Naive B cell (primary cell): ENCODE results near the gene ZNF521. TPM values are rescaled to one million over a fixed set of nuclear protein-coding genes. Genes with fewer than 3 reads are reported as not detected.

Experiments
- ATAC-seq, 2 donors: fragments of 150-1000 bp; cut with Tn5 transposase; 2 replicates each; pipeline ENCODE4 v1.10.0; 2021; ENCODE audit warnings: low read depth in 2 of 2, mild to moderate bottlenecking in 2 of 2, moderate library complexity in 2 of 2
- DNase-seq: peaks from one replicate; pipeline ENCODE4 v3.0.0; 2022
- H3K27ac Mint-ChIP-seq, 6 donors: one replicate each; pipeline ENCODE4 v1.8.0; 2020 to 2022; ENCODE audit warnings: mild to moderate bottlenecking in 6 of 6, mixed read lengths in 6 of 6, moderate library complexity in 5 of 6, inconsistent platforms in 2 of 6
- H3K27me3 Mint-ChIP-seq, 3 donors: one replicate each; pipeline ENCODE4 v1.8.0; 2021 to 2022; ENCODE audit warnings: mixed read lengths in 3 of 3, mild to moderate bottlenecking in 1 of 3
- H3K36me3 Mint-ChIP-seq, 2 donors: one replicate each; pipeline ENCODE4 v1.8.0; 2020 to 2022; ENCODE audit warnings: mixed read lengths in 2 of 2, inconsistent platforms in 1 of 2, mild to moderate bottlenecking in 1 of 2
- H3K4me1 Mint-ChIP-seq, 3 donors: one replicate each; pipeline ENCODE4 v1.8.0; 2020 to 2022; ENCODE audit warnings: mixed read lengths in 3 of 3, inconsistent platforms in 1 of 3, mild to moderate bottlenecking in 1 of 3, moderate library complexity in 1 of 3
- H3K4me3 Mint-ChIP-seq, 8 donors: one replicate each; pipeline ENCODE4 v1.8.0; 2020 to 2022; ENCODE audit warnings: mild to moderate bottlenecking in 8 of 8, mixed read lengths in 8 of 8, moderate library complexity in 8 of 8, inconsistent platforms in 2 of 8
- H3K9me3 Mint-ChIP-seq, 7 donors: one replicate each; pipeline ENCODE4 v1.8.0; 2020 to 2022; ENCODE audit warnings: mixed read lengths in 7 of 7, mild to moderate bottlenecking in 5 of 7, inconsistent platforms in 2 of 7, moderate library complexity in 1 of 7
- polyA plus RNA-seq, 6 donors: library from polyadenylated mRNA; unstranded; fragments of 300-500 nt; fragmentation: Illumina TruSeq; gene quantifications; one replicate each; pipeline ENCODE4 v1.2.3, GENCODE V29; 2021; ENCODE audit warnings: low read depth in 6 of 6

The ZNF521 gene
- polyA plus RNA-seq, 6 donors from 2014 or later = 0.07 to 0.24 (median 0.11) TPM; not detected in 3

DNA sequence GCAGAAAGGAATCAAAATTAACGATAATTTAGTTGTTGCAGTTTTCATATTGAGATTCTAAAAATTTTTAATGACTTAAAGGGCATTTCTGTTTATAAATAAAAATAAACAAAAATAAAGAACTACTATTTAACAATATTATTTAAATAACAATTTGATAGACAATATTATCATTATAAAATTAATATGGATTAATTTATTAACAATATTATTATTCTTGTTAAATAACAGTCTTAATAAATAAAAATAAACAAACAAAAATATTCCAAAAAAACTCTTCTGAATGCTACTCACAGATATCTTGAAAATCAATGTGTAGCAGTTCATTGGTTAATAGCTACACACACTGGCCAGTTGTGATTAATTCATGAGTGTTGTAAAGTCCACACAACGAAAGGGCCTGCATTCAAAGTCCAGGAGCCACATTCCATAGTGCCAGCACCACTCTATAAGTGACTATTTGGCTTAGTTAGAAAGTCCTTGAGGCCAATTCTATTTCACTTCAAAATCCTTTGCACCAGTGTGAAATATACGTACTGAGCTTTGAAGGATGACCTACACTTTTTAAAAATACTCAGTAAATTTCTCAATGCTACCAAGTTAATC, 117.1 kb downstream of the ZNF521 start:
- H3K4me1 Mint-ChIP-seq = peaks cover 0 to 11% (median 0%) of the 10 kb centered on the region in 3 donors
- H3K27ac Mint-ChIP-seq = no peak overlapping the region
- H3K27me3 Mint-ChIP-seq = peaks cover 0 to 5% (median 4%) of the 10 kb centered on the region in 3 donors
- no peak for DNase-seq
- H3K9me3 Mint-ChIP-seq = no peaks in the 10 kb centered on the region
- no peaks in the 10 kb centered on the region for H3K36me3 Mint-ChIP-seq
- no peak for ATAC-seq
- no peak overlapping the region for H3K4me3 Mint-ChIP-seq

- Mint-ChIP-seq H3K4me1 (peaks cover 0 to 11% (median 0%) of the 10 kb centered on the region in 3 donors), H3K9me3 (no peaks in the 10 kb centered on the region), H3K27me3 (peaks cover 0 to 6% (median 5%) of the 10 kb centered on the region in 3 donors), H3K36me3 (no peaks in the 10 kb centered on the region), H3K4me3 (no peak overlapping the region), H3K27ac (no peak overlapping the region)
- no peak for ATAC-seq
- no peak for DNase-seq
Observed at GRCh38 chr18:25234322-25234639, 117.7 kb downstream of the ZNF521 start.

- no peak for DNase-seq
- Mint-ChIP-seq H3K27ac (peak overlapping the region in 1 of 6 donors; percentile 12), H3K36me3 (no peaks in the 10 kb centered on the region), H3K27me3 (peaks cover 0 to 9% (median 5%) of the 10 kb centered on the region in 3 donors), H3K4me1 (peaks cover 0 to 11% (median 0%) of the 10 kb centered on the region in 3 donors), H3K4me3 (no peak overlapping the region), H3K9me3 (no peaks in the 10 kb centered on the region)
- no peak for ATAC-seq
Observed at GRCh38 chr18:25233528-25234321, 118.2 kb downstream of the ZNF521 start.

GRCh38 chr18:25231327-25231691, 120.7 kb downstream of the ZNF521 start:
- peaks cover 0 to 11% (median 0%) of the 10 kb centered on the region in 3 donors for H3K4me1 Mint-ChIP-seq
- no peak overlapping the region for H3K4me3 Mint-ChIP-seq
- H3K27me3 Mint-ChIP-seq = peaks cover 5 to 9% (median 5%) of the 10 kb centered on the region in 3 donors
- H3K9me3 Mint-ChIP-seq = no peaks in the 10 kb centered on the region
- H3K27ac Mint-ChIP-seq = peak overlapping the region in 1 of 6 donors; percentile 8
- no peaks in the 10 kb centered on the region for H3K36me3 Mint-ChIP-seq
- DNase-seq = no peak
- no peak for ATAC-seq

- Mint-ChIP-seq H3K27ac (peak overlapping the region in 1 of 6 donors; percentile 8), H3K27me3 (peaks cover 5 to 11% (median 5%) of the 10 kb centered on the region in 3 donors), H3K36me3 (no peaks in the 10 kb centered on the region), H3K4me3 (no peak overlapping the region), H3K4me1 (peaks cover 0 to 11% (median 0%) of the 10 kb centered on the region in 3 donors), H3K9me3 (no peaks in the 10 kb centered on the region)
- no peak for DNase-seq
- no peak for ATAC-seq
Observed at GRCh38 chr18:25230658-25231326, 121.2 kb downstream of the ZNF521 start.

GRCh38 chr18:25229920-25230319, 122.0 kb downstream of the ZNF521 start:
- DNase-seq (no peak), ATAC-seq (no peak)
- H3K4me3 Mint-ChIP-seq = no peak overlapping the region
- H3K27me3 Mint-ChIP-seq = peaks cover 5 to 12% (median 5%) of the 10 kb centered on the region in 3 donors
- no peak overlapping the region for H3K27ac Mint-ChIP-seq
- H3K36me3 Mint-ChIP-seq = no peaks in the 10 kb centered on the region
- peaks cover 0 to 2% (median 0%) of the 10 kb centered on the region in 7 donors for H3K9me3 Mint-ChIP-seq
- H3K4me1 Mint-ChIP-seq = peaks cover 3 to 16% (median 4%) of the 10 kb centered on the region in 3 donors

DNA sequence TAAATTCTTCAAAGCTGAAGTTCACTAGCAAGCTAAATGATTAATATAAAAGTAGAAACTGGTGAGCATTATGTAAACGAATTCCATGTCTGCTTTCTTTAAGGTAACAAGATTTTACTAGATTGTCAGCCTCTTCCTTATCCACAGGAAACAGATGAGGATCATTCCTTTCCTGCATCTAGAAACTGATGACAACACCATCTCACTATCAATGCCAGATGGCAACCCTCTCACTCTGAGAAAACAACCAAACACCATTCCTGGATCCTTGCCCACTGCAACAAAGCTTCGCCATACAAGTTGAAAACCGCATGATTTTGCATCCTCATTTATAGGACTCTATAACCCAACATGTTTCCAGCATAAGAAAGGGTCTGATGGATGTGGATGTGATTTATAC, 122.9 kb downstream of the ZNF521 start:
- Mint-ChIP-seq H3K9me3 (peaks cover 0 to 2% (median 0%) of the 10 kb centered on the region in 7 donors), H3K27ac (peak overlapping the region in 1 of 6 donors; percentile 58), H3K4me1 (peaks cover 3 to 17% (median 4%) of the 10 kb centered on the region in 3 donors), H3K4me3 (no peak overlapping the region), H3K27me3 (peaks cover 5 to 12% (median 5%) of the 10 kb centered on the region in 3 donors), H3K36me3 (no peaks in the 10 kb centered on the region)
- no peak for DNase-seq
- no peak for ATAC-seq

DNA sequence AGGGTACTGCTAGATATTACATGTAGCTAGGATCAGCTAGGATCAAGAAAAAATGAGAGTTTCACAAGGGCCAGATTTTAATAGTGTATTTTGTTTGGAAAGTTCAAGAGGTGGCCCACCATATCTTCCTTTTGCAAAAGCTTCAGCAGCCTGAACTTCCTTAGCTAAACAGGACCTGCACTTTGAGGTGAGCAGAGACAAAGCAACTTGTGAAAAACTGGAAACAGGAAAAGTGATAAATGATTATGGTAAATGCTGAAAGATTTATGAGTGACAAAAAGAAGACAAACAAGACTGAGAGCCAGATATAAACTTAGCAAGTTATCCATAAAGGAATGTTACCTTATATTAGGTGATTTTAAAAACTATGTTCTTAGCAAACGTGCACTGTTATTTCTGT, 123.6 kb downstream of the ZNF521 start:
- no peak overlapping the region for H3K4me3 Mint-ChIP-seq
- H3K27me3 Mint-ChIP-seq = peaks cover 5 to 12% (median 5%) of the 10 kb centered on the region in 3 donors
- no peaks in the 10 kb centered on the region for H3K36me3 Mint-ChIP-seq
- peaks cover 0 to 2% (median 0%) of the 10 kb centered on the region in 7 donors for H3K9me3 Mint-ChIP-seq
- peak overlapping the region in 1 of 6 donors; percentile 22 for H3K27ac Mint-ChIP-seq
- ATAC-seq (no peak), DNase-seq (no peak)
- peaks cover 3 to 17% (median 4%) of the 10 kb centered on the region in 3 donors for H3K4me1 Mint-ChIP-seq

DNA sequence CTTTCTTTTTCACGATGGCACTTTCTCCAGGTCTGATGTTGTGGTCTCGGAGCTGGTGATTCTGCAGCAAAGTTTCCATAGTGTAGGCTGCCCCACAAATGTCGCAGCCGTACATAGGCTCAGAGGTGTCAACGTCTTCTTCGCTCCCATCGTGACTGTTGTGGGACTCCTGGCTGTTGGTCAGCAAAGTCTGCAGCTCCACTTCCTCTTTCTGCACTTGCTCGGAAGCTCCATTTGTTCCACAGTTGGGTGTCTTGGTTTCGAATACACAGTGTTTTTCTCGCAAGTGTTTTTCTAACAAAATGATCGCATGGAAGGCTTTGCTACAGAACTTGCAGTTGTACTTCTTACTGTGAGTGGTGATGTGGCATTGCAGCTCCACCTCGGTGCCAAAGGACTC, 126.8 kb downstream of the ZNF521 start:
- H3K36me3 Mint-ChIP-seq = no peaks in the 10 kb centered on the region
- H3K27ac Mint-ChIP-seq = no peak overlapping the region
- H3K4me1 Mint-ChIP-seq = peaks cover 3 to 6% (median 4%) of the 10 kb centered on the region in 3 donors
- H3K27me3 Mint-ChIP-seq = peaks cover 0 to 8% (median 5%) of the 10 kb centered on the region in 3 donors
- DNase-seq (no peak), ATAC-seq (no peak)
- peaks cover 0 to 2% (median 0%) of the 10 kb centered on the region in 7 donors for H3K9me3 Mint-ChIP-seq
- H3K4me3 Mint-ChIP-seq = peak overlapping the region in 1 of 8 donors; percentile 29

- Mint-ChIP-seq H3K4me1 (peaks cover 3 to 6% (median 4%) of the 10 kb centered on the region in 3 donors), H3K27me3 (peaks cover 0 to 6% (median 5%) of the 10 kb centered on the region in 3 donors), H3K4me3 (no peak overlapping the region), H3K36me3 (no peaks in the 10 kb centered on the region), H3K9me3 (peaks cover 0 to 2% (median 0%) of the 10 kb centered on the region in 7 donors), H3K27ac (no peak overlapping the region)
- ATAC-seq (no peak), DNase-seq (no peak)
Observed at GRCh38 chr18:25223899-25224886, 127.8 kb downstream of the ZNF521 start.

- no peaks in the 10 kb centered on the region for H3K36me3 Mint-ChIP-seq
- no peak for ATAC-seq
- H3K4me1 Mint-ChIP-seq = peaks cover 3 to 6% (median 4%) of the 10 kb centered on the region in 3 donors
- H3K27ac Mint-ChIP-seq = no peak overlapping the region
- H3K27me3 Mint-ChIP-seq = peaks cover 0 to 3% (median under 1%) of the 10 kb centered on the region in 3 donors
- DNase-seq = no peak
- no peak overlapping the region for H3K4me3 Mint-ChIP-seq
- peaks cover 0 to 2% (median 0%) of the 10 kb centered on the region in 7 donors for H3K9me3 Mint-ChIP-seq
Observed at GRCh38 chr18:25223211-25223610, 128.8 kb downstream of the ZNF521 start.

- Mint-ChIP-seq H3K27ac (peak overlapping the region in 1 of 6 donors; percentile 11), H3K27me3 (peaks cover 0 to 3% (median 0%) of the 10 kb centered on the region in 3 donors), H3K36me3 (peaks cover 0 to 5% of the 10 kb centered on the region in 2 donors), H3K4me1 (peaks cover 3 to 6% (median 4%) of the 10 kb centered on the region in 3 donors), H3K9me3 (peaks cover 0 to 5% (median 0%) of the 10 kb centered on the region in 7 donors), H3K4me3 (no peak overlapping the region)
- DNase-seq = no peak
- no peak for ATAC-seq
Observed at GRCh38 chr18:25222648-25223047, 129.3 kb downstream of the ZNF521 start.
